GM23338 (cell line): ENCODE data around the gene TCTN1. TPM values are rescaled to one million over a fixed set of nuclear protein-coding genes. Genes with fewer than 3 reads are reported as not detected.

Experiments used
- ATAC-seq: fragments of 200-7000 bp; cut with Tn5 transposase; 3 replicates; pipeline ENCODE4 v1.9.1; 2020
- DNase-seq: peaks from one replicate; pipeline ENCODE4 v3.0.0-alpha.2; 2015; ENCODE audit warnings: low spot score
- H2AFZ ChIP-seq: fragments of 200-600 bp; sonication (generic); 2 replicates; pipeline ENCODE4 v1.8.0; 2016; ENCODE audit warnings: antibody characterized with exemption, mild to moderate bottlenecking, moderate library complexity
- H3F3A ChIP-seq: fragments of 200-600 bp; sonication (generic); replicated peaks from 2 replicates; pipeline ENCODE4 v1.8.0; 2017; ENCODE audit warnings: antibody characterized with exemption, mixed run types, low read depth
- H3K27ac ChIP-seq: fragments of 200-600 bp; sonication (generic); 2 replicates; pipeline ENCODE4 v1.6.1; 2016; ENCODE audit warnings: low read depth
- H3K27me3 ChIP-seq: fragments of 200-600 bp; sonication (generic); 2 replicates; pipeline ENCODE4 v1.8.0; 2016; ENCODE audit warnings: mild to moderate bottlenecking, mixed run types, moderate library complexity; ENCODE audit not compliant: insufficient read depth
- H3K36me3 ChIP-seq: fragments of 200-600 bp; sonication (generic); 2 replicates; pipeline ENCODE4 v1.8.0; 2016; ENCODE audit warnings: mild to moderate bottlenecking; ENCODE audit not compliant: insufficient read depth
- H3K4me1 ChIP-seq: fragments of 200-600 bp; sonication (generic); 2 replicates; pipeline ENCODE4 v1.8.0; 2016; ENCODE audit warnings: mild to moderate bottlenecking, moderate library complexity; ENCODE audit not compliant: insufficient read depth
- H3K4me2 ChIP-seq: fragments of 200-600 bp; sonication (generic); 2 replicates; pipeline ENCODE4 v1.7.1; 2017; ENCODE audit warnings: mixed run types
- H3K4me3 ChIP-seq: fragments of 200-600 bp; sonication (generic); 2 replicates; pipeline ENCODE4 v1.6.1; 2016; ENCODE audit warnings: mixed run types
- H3K79me2 ChIP-seq: fragments of 200-600 bp; sonication (generic); replicated peaks from 2 replicates; pipeline ENCODE4 v1.8.0; 2017; ENCODE audit warnings: mild to moderate bottlenecking; ENCODE audit not compliant: insufficient read depth
- H3K9me2 ChIP-seq: fragments of 200-600 bp; sonication (generic); 2 replicates; pipeline ENCODE4 v1.8.0; 2017; ENCODE audit not compliant: insufficient read depth
- H4K20me1 ChIP-seq: fragments of 200-600 bp; sonication (generic); replicated peaks from 2 replicates; pipeline ENCODE4 v1.8.0; 2017; ENCODE audit warnings: mild to moderate bottlenecking; ENCODE audit not compliant: insufficient read depth
- H3K27ac Mint-ChIP-seq: 2 replicates; pipeline ENCODE4 v1.8.0; 2020; ENCODE audit warnings: inconsistent platforms, mild to moderate bottlenecking, moderate library complexity, mixed read lengths
- H3K27me3 Mint-ChIP-seq: 3 replicates; pipeline ENCODE4 v1.8.0; 2022; ENCODE audit warnings: low read depth, mild to moderate bottlenecking, moderate library complexity, mixed read lengths, inconsistent platforms; ENCODE audit not compliant: insufficient read depth, poor library complexity
- H3K36me3 Mint-ChIP-seq: 3 replicates; pipeline ENCODE4 v1.8.0; 2021; ENCODE audit warnings: low read depth, mild to moderate bottlenecking, inconsistent platforms, moderate library complexity, mixed read lengths
- H3K4me1 Mint-ChIP-seq: 3 replicates; pipeline ENCODE4 v1.8.0; 2020; ENCODE audit warnings: mild to moderate bottlenecking, inconsistent platforms, mixed read lengths
- H3K4me3 Mint-ChIP-seq: 3 replicates; pipeline ENCODE4 v1.8.0; 2021; ENCODE audit warnings: moderate library complexity, mild to moderate bottlenecking, inconsistent platforms, mixed read lengths
- H3K9me3 Mint-ChIP-seq: 3 replicates; pipeline ENCODE4 v1.8.0; 2020; ENCODE audit warnings: moderate library complexity, mild to moderate bottlenecking, inconsistent platforms, mixed read lengths
- CREB1 ChIP-seq: fragments of 250-450 bp; sonication (Bioruptor Pico); IDR thresholded peaks from 2 replicates; pipeline ENCODE4 v1.5.0; 2020; ENCODE audit warnings: low read depth, mild to moderate bottlenecking, moderate library complexity
- CTCF ChIP-seq, 2 experiments: fragments of 200-600 bp in 1 of 2; sonication (generic) in 1 of 2; conservative IDR thresholded peaks; 2 replicates each; pipeline versions ENCODE4 v1.5.1 to v1.6.1; 2016 to 2017; ENCODE audit warnings: antibody characterized with exemption in 2 of 2, low read depth in 2 of 2, mild to moderate bottlenecking in 2 of 2, moderate library complexity in 1 of 2
- ETS1 ChIP-seq: IDR thresholded peaks from 2 replicates; pipeline ENCODE4 v1.6.1; 2016; ENCODE audit warnings: antibody characterized with exemption
- EZH2 ChIP-seq: fragments of 200-600 bp; sonication (generic); IDR thresholded peaks from one replicate; pipeline ENCODE4 v1.8.0; 2017; ENCODE audit warnings: antibody characterized with exemption, mild to moderate bottlenecking, low read depth; ENCODE audit not compliant: unreplicated experiment
- EZH2phosphoT487 ChIP-seq: fragments of 200-600 bp; sonication (generic); IDR thresholded peaks from one replicate; pipeline ENCODE4 v1.8.1; 2018; ENCODE audit warnings: antibody characterized with exemption; ENCODE audit not compliant: unreplicated experiment
- JUNB ChIP-seq: IDR thresholded peaks from one replicate; pipeline ENCODE4 v1.6.1; 2016; ENCODE audit warnings: antibody characterized with exemption; ENCODE audit not compliant: unreplicated experiment
- NANOG ChIP-seq: IDR thresholded peaks from 2 replicates; pipeline ENCODE4 v1.6.1; 2016; ENCODE audit warnings: antibody characterized with exemption, borderline replicate concordance
- POLR2AphosphoS5 ChIP-seq: IDR thresholded peaks from 2 replicates; pipeline ENCODE4 v1.6.1; 2016; ENCODE audit warnings: antibody characterized with exemption, low read depth
- REST ChIP-seq: IDR thresholded peaks from one replicate; pipeline ENCODE4 v1.6.1; 2018; ENCODE audit warnings: antibody characterized with exemption; ENCODE audit not compliant: unreplicated experiment
- STAT1 ChIP-seq: IDR thresholded peaks from one replicate; pipeline ENCODE4 v1.6.1; 2016; ENCODE audit warnings: antibody characterized with exemption; ENCODE audit not compliant: unreplicated experiment
- ZNF114 ChIP-seq: fragments of 250-450 bp; sonication (Bioruptor Pico); IDR thresholded peaks from 2 replicates; pipeline ENCODE4 v1.5.0; 2020; ENCODE audit warnings: mild to moderate bottlenecking, moderate library complexity
- ZNF331 ChIP-seq: fragments of 250-450 bp; sonication (Bioruptor Pico); IDR thresholded peaks from 2 replicates; pipeline ENCODE4 v1.5.0; 2020; ENCODE audit warnings: low read depth, mild to moderate bottlenecking, moderate library complexity
- polyA plus RNA-seq: library from polyadenylated mRNA; unstranded; fragments of >200 nt; fragmentation: Nextera tagmentation; extraction: Ambion mirVana; gene quantifications from 2 replicates; pipeline ENCODE4 v1.2.1, GENCODE V29; 2016
- total RNA-seq: library from RNA; depleted of rRNA; stranded (reverse); fragments of >200 nt; shearing (Covaris generic); gene quantifications from 2 replicates; pipeline ENCODE4 v1.2.3, GENCODE V29; 2014

The TCTN1 gene
- total and polyA plus RNA-seq, 2 experiments from 2014 or later = 10.6 to 12.4 TPM

GRCh38 chr12:110689281-110690126 lies 75.6 kb downstream of the TCTN1 start:
- Histone ChIP-seq H3K79me2 (no peaks in the 10 kb centered on the region), H3K4me1 (peaks cover 8% of the 10 kb centered on the region), H3K36me3 (no peaks in the 10 kb centered on the region), H3K27me3 (peaks cover 15% of the 10 kb centered on the region), H3F3A (peaks cover 6% of the 10 kb centered on the region; the same call in 1 of the 2 replicates), H3K9me2 (no peaks in the 10 kb centered on the region), H3K27ac (peak overlapping the region; percentile 69; the same call in 1 of the 2 replicates), H2AFZ (peak overlapping the region; percentile 99), H4K20me1 (no peaks in the 10 kb centered on the region), H3K4me3 (peak overlapping the region; percentile 80), H3K4me2 (peak overlapping the region; percentile 85)
- Mint-ChIP-seq H3K36me3 (no peaks in the 10 kb centered on the region; the same call in 1 of the 3 replicates), H3K4me3 (peak overlapping the region; percentile 87), H3K4me1 (peaks cover 15% of the 10 kb centered on the region), H3K27me3 (peaks cover 24% of the 10 kb centered on the region), H3K27ac (peak overlapping the region; percentile 79), H3K9me3 (no peaks in the 10 kb centered on the region; the same call in 2 of the 3 replicates)
- TF ChIP-seq CREB1 (CRISPR knock-in tag) (no peak), REST (peak; percentile 6), POLR2AphosphoS5 (peak; percentile 86)
- DNase-seq (peak; percentile 83), ATAC-seq (peak; percentile 81)

GRCh38 chr12:110690127-110690430 lies 76.2 kb downstream of the TCTN1 start:
- H3K27me3 ChIP-seq = peaks cover 15% of the 10 kb centered on the region
- peak overlapping the region; percentile 99 for H2AFZ ChIP-seq
- Mint-ChIP-seq H3K4me1 (peaks cover 14% of the 10 kb centered on the region), H3K4me3 (peak overlapping the region; percentile 87), H3K27ac (no peak overlapping the region), H3K36me3 (no peaks in the 10 kb centered on the region; the same call in 1 of the 3 replicates), H3K27me3 (peaks cover 24% of the 10 kb centered on the region), H3K9me3 (no peaks in the 10 kb centered on the region)
- peak overlapping the region; percentile 85 for H3K4me2 ChIP-seq
- DNase-seq (no peak), ATAC-seq (no peak)
- H3F3A ChIP-seq = peaks cover 6% of the 10 kb centered on the region; the same call in 1 of the 2 replicates
- H3K9me2 ChIP-seq = no peaks in the 10 kb centered on the region
- 0 out of 2 replicates have a peak overlapping the region, but pooled peaks have one; percentile 39 for H3K27ac ChIP-seq
- no peaks in the 10 kb centered on the region for H4K20me1 ChIP-seq
- H3K36me3 ChIP-seq = no peaks in the 10 kb centered on the region
- no peaks in the 10 kb centered on the region for H3K79me2 ChIP-seq
- peak overlapping the region; percentile 80 for H3K4me3 ChIP-seq
- H3K4me1 ChIP-seq = peaks cover 8% of the 10 kb centered on the region
- TF ChIP-seq ZNF331 (CRISPR knock-in tag) (no peak), CTCF (conservative IDR thresholded peaks at IDR 0.05; ENCODE audit: low read depth in 2 of 2) (no peak), EZH2 (no peak), NANOG (no peak), CREB1 (CRISPR knock-in tag) (no peak), STAT1 (no peak), ETS1 (no peak), ZNF114 (CRISPR knock-in tag) (no peak), EZH2phosphoT487 (no peak), REST (no peak), POLR2AphosphoS5 (no peak), JUNB (no peak)
